HL-60 (cell line): ENCODE results near the gene TEAD4.

Experiments
- GABPA ChIP-seq: IDR thresholded peaks from 2 replicates; pipeline ENCODE4 v1.6.1; 2012; ENCODE audit warnings: low read depth
- POLR2AphosphoS5 ChIP-seq: IDR thresholded peaks from 2 replicates; pipeline ENCODE4 v1.6.1; 2012; ENCODE audit warnings: low read depth
- REST ChIP-seq: IDR thresholded peaks from 2 replicates; pipeline ENCODE4 v1.6.1; 2012; ENCODE audit warnings: low read depth; ENCODE audit not compliant: insufficient replicate concordance
- TF ChIP-seq, protein P1 (sequence below): IDR thresholded peaks from one replicate; pipeline ENCODE4 v1.5.1; 2011; ENCODE audit warnings: low read length, control low read depth, inconsistent platforms; ENCODE audit not compliant: insufficient read depth

- TF ChIP-seq, protein P1, sequence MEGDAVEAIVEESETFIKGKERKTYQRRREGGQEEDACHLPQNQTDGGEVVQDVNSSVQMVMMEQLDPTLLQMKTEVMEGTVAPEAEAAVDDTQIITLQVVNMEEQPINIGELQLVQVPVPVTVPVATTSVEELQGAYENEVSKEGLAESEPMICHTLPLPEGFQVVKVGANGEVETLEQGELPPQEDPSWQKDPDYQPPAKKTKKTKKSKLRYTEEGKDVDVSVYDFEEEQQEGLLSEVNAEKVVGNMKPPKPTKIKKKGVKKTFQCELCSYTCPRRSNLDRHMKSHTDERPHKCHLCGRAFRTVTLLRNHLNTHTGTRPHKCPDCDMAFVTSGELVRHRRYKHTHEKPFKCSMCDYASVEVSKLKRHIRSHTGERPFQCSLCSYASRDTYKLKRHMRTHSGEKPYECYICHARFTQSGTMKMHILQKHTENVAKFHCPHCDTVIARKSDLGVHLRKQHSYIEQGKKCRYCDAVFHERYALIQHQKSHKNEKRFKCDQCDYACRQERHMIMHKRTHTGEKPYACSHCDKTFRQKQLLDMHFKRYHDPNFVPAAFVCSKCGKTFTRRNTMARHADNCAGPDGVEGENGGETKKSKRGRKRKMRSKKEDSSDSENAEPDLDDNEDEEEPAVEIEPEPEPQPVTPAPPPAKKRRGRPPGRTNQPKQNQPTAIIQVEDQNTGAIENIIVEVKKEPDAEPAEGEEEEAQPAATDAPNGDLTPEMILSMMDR, result no peak
- no peak for TF ChIP-seq POLR2AphosphoS5
- TF ChIP-seq GABPA, result no peak
- no peak for TF ChIP-seq REST
Observed at GRCh38 chr12:3069714-3070113, 110.5 kb downstream of the TEAD4 start.
